HepG2 (cell line): ENCODE data around the gene APOC3. TPM values are rescaled to one million over a fixed set of nuclear protein-coding genes. Genes with fewer than 3 reads are reported as not detected.

Experiments used
- AKAP8 ChIP-seq: sonication (generic); formaldehyde crosslinking; IDR thresholded peaks from 2 replicates; pipeline ENCODE4 v1.5.1; 2020; ENCODE audit warnings: mild to moderate bottlenecking, missing genetic modification reagents
- BHLHE40 ChIP-seq: IDR thresholded peaks from 2 replicates; pipeline ENCODE4 v1.6.1; 2011; ENCODE audit warnings: low read length, improper control_type of control experiment
- FLYWCH1 ChIP-seq: sonication (generic); formaldehyde crosslinking; IDR thresholded peaks from 2 replicates; pipeline ENCODE4 v1.8.1; 2023; ENCODE audit warnings: mild to moderate bottlenecking, missing genetic modification reagents
- FOXK2 ChIP-seq: fragments of 450-650 bp; IDR thresholded peaks from 2 replicates; pipeline ENCODE4 v1.6.1; 2016
- HNRNPLL ChIP-seq: fragments of 200-400 bp; formaldehyde crosslinking; IDR thresholded peaks from 2 replicates; pipeline ENCODE4 v1.6.1; 2017; ENCODE audit warnings: mild to moderate bottlenecking, low read depth, low read length; ENCODE audit not compliant: poor library complexity, severe bottlenecking
- IKZF1 ChIP-seq: fragments of 450-650 bp; IDR thresholded peaks from 2 replicates; pipeline ENCODE4 v1.7.1; 2016
- SP140L ChIP-seq: sonication (generic); formaldehyde crosslinking; IDR thresholded peaks from 2 replicates; pipeline ENCODE4 v1.4.0; 2020; ENCODE audit warnings: missing genetic modification reagents, borderline replicate concordance
- ZBTB2 ChIP-seq: sonication (generic); formaldehyde crosslinking; IDR thresholded peaks from 2 replicates; pipeline ENCODE4 v1.8.0; 2022; ENCODE audit warnings: low read depth, missing genetic modification reagents
- ZNF136 ChIP-seq: sonication (generic); formaldehyde crosslinking; IDR thresholded peaks from 2 replicates; pipeline ENCODE4 v1.8.1; 2022; ENCODE audit warnings: low read depth, mild to moderate bottlenecking, moderate library complexity, missing genetic modification reagents
- ZNF18 ChIP-seq: sonication (generic); formaldehyde crosslinking; IDR thresholded peaks from 2 replicates; pipeline ENCODE4 v1.8.0; 2022; ENCODE audit warnings: mild to moderate bottlenecking, missing genetic modification reagents; ENCODE audit not compliant: insufficient replicate concordance
- ZNF207 ChIP-seq: fragments of 450-650 bp; IDR thresholded peaks from 2 replicates; pipeline ENCODE4 v1.6.1; 2016; ENCODE audit warnings: antibody characterized with exemption, borderline replicate concordance
- ZNF280B ChIP-seq: sonication (generic); formaldehyde crosslinking; IDR thresholded peaks from 2 replicates; pipeline ENCODE4 v1.5.0; 2020; ENCODE audit warnings: missing genetic modification reagents, mild to moderate bottlenecking, borderline replicate concordance
- ZNF577 ChIP-seq: sonication (generic); formaldehyde crosslinking; IDR thresholded peaks from 2 replicates; pipeline ENCODE4 v1.4.0; 2020; ENCODE audit warnings: mild to moderate bottlenecking, low read depth, missing genetic modification reagents, borderline replicate concordance
- ZNF790 ChIP-seq: sonication (generic); formaldehyde crosslinking; IDR thresholded peaks from 2 replicates; pipeline ENCODE4 v1.8.0; 2022; ENCODE audit warnings: missing genetic modification reagents, mild to moderate bottlenecking, borderline replicate concordance
- polyA plus RNA-seq, 8 experiments: library from polyadenylated mRNA; depleted of rRNA in 3 of 8; stranded (reverse) in 7 of 8; unstranded in 1 of 8; fragments of >200 nt; fragmentation: Illumina TruSeq in 4 of 8; extraction: Trizol in 4 of 8; gene quantifications; 2 replicates each; pipeline versions ENCODE4 v1.2.1 to v1.2.3, GENCODE V29; 2011 to 2016; ENCODE audit warnings: low read depth in 4 of 8, missing spikeins in 1 of 8, mixed read lengths in 1 of 8; ENCODE audit not compliant: insufficient read depth in 1 of 8
- total RNA-seq, 5 experiments: library from RNA; depleted of rRNA; stranded (reverse); fragments of >200 nt; fragmentation: Illumina TruSeq; extraction: Trizol; gene quantifications; 2 replicates each; pipeline ENCODE4 v1.2.3, GENCODE V29; 2016; ENCODE audit warnings: low read depth in 1 of 5
- TF ChIP-seq, protein P1 (sequence below): sonication (generic); formaldehyde crosslinking; IDR thresholded peaks from 2 replicates; pipeline ENCODE4 v1.4.0; 2020; ENCODE audit warnings: mild to moderate bottlenecking, missing genetic modification reagents

APOC3 gene
- total and polyA plus RNA-seq, 2 of the 13 experiments (the other 11 are each of a cell fraction or from before 2014, with no cell fraction given), result 314 to 687 TPM

GRCh38 chr11:116832350-116833290 lies 2.9 kb downstream of the APOC3 start (continued):
- TF ChIP-seq FOXK2, result peak; percentile 67
- no peak; the same call in 1 of the 2 replicates for TF ChIP-seq ZNF790 (CRISPR knock-in tag)
- no peak for TF ChIP-seq ZNF207
- peak; percentile 89 for TF ChIP-seq ZNF18 (CRISPR knock-in tag)
- no peak for TF ChIP-seq IKZF1
- TF ChIP-seq ZNF577 (CRISPR knock-in tag), result no peak
- no peak; the same call in 1 of the 2 replicates for TF ChIP-seq ZNF280B (CRISPR knock-in tag)
- TF ChIP-seq, protein P1, sequence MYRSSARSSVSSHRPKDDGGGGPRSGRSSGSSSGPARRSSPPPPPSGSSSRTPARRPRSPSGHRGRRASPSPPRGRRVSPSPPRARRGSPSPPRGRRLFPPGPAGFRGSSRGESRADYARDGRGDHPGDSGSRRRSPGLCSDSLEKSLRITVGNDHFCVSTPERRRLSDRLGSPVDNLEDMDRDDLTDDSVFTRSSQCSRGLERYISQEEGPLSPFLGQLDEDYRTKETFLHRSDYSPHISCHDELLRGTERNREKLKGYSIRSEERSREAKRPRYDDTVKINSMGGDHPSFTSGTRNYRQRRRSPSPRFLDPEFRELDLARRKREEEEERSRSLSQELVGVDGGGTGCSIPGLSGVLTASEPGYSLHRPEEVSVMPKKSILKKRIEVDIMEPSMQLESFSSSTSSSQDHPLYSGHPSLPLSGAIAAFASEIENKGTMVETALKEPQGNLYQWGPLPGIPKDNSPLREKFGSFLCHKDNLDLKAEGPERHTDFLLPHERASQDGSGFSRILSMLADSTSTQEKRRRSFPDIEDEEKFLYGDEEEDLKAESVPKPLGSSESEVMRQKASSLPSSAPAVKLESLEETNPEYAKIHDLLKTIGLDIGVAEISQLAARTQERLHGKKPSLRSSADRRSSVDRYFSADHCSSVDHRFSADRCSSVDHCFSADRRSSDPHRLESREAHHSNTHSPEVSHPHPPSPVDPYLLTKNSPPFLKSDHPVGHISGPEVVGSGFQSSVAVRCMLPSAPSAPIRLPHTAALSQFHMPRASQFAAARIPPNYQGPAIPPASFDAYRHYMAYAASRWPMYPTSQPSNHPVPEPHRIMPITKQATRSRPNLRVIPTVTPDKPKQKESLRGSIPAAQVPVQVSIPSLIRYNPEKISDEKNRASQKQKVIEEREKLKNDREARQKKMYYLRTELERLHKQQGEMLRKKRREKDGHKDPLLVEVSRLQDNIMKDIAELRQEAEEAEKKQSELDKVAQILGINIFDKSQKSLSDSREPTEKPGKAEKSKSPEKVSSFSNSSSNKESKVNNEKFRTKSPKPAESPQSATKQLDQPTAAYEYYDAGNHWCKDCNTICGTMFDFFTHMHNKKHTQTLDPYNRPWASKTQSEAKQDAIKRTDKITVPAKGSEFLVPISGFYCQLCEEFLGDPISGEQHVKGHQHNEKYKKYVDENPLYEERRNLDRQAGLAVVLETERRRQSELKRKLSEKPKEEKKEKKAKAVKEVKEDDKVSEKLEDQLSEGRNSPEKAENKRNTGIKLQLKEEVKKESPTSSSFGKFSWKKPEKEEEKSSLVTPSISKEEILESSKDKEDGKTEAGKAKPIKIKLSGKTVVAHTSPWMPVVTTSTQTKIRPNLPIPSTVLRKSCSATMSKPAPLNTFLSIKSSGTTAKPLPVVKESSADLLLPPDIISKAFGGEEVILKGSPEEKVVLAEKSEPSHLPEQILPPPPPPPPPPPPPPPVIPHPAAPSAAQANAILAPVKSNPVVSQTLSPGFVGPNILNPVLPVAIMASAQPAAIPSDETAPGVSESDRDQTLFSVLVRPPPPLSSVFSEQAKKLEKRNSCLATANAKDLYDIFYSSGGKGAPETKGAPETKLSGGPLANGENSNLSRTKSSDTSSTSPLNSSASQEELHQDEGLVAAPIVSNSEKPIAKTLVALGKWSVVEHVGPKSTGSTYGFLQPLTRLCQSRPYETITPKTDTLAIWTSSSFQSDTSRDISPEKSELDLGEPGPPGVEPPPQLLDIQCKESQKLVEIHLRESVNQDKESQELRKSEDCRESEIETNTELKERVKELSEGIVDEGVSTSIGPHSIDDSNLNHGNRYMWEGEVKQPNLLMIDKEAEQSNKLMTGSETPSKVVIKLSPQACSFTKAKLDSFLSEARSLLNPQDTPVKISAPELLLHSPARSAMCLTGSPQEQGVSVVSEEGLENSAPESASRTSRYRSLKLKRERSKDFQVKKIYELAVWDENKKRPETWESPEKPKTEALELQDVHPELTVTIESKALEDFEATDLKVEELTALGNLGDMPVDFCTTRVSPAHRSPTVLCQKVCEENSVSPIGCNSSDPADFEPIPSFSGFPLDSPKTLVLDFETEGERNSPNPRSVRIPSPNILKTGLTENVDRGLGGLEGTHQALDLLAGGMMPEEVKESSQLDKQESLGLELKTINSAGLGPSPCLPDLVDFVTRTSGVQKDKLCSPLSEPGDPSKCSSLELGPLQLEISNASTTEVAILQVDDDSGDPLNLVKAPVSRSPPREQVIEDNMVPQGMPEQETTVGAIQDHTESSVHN (CRISPR knock-in tag), result peak; percentile 94
- no peak for TF ChIP-seq FLYWCH1 (CRISPR knock-in tag)
- TF ChIP-seq HNRNPLL, result no peak
- TF ChIP-seq BHLHE40, result peak; percentile 50
- TF ChIP-seq SP140L, result peak; percentile 87; the same call in 1 of the 2 replicates
- TF ChIP-seq ZBTB2 (CRISPR knock-in tag), result no peak
- TF ChIP-seq ZNF136 (CRISPR knock-in tag), result peak; percentile 89; the same call in 1 of the 2 replicates
- peak; percentile 90 for TF ChIP-seq AKAP8 (CRISPR knock-in tag)
